OCI-M2 (cell line): Measurements from ENCODE around the gene LHX3.
"Not testable (repeated sequence)": the region's sequence is repeated elsewhere in the genome, so short reads cannot be mapped to it uniquely, and the experiment has no call there.

ENCODE experiments used
- DNase-seq: peaks from one replicate; lab custom pipeline; 2025; ENCODE audit not compliant: unreplicated experiment; lab: John Stamatoyannopoulos, UW

LHX3 gene

DNA sequence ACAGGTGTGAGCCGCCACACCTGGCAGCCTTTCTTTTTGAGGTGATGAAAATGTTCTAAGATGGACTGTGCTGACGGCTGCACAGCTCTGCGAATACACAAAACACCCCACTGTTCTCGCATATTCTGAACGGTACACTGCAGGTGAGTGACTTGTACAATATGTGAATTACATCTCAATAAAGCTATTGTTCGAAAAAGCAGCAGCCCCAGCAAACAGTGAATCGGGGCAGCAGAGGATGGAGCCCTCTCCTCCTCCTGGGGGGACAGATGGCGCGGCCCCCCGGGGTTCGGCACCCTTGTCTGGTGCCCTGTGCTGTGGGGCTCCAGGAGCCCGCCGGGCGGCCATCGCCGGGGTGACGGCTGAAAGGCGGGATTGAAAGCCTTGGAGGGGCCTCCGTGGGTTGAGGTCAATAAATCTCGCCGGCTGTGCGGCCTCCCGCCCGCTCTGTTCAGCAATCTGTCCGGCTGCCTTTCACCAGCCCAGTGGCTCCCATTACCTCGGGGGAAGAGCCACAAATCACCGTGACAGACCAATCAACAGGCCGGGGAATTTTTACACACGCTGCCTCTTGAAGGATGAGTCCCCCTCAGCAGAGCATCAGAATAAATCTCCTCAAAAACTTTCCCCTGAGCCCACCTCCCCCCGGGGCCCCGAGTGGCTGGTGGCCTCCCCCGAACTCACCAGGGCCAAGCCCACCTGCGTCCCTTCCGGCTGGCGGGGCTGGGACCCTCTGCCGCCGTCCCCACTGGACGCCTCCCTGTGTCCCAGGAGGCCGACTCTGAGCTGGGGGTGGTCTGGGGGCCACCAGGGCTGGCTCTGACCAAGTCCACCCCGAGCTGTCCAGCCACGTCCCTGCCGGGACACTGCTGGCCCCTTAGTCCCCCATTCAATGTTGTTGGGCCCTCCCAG, 48.5 kb downstream of the LHX3 start:
- no peak for DNase-seq

DNA sequence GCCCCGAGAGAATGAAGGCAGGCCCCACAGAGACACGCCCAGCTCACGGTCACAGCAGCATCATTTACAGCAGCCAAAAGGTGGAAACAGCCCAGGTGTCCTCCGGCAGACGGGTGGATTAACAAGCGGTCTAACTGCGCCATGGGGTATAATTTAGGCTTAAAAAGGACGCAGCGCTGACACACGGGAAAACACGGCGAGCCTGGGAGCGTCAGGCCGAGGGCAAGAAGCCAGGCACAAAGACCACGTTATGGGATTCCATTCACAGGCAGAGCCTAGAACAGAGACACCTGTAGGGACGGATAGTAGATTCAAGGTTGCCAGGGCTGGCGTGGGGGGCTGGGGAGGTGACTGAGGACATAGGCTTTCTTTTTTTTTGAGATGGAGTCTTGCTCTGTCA, 49.4 kb downstream of the LHX3 start:
- no peak for DNase-seq

- no peak for DNase-seq
These were observed 50.0 kb downstream of the LHX3 start for GRCh38 chr9:136154943-136155342.

GRCh38 chr9:136153381-136154065, 51.4 kb downstream of the LHX3 start:
- DNase-seq, result no peak

DNA sequence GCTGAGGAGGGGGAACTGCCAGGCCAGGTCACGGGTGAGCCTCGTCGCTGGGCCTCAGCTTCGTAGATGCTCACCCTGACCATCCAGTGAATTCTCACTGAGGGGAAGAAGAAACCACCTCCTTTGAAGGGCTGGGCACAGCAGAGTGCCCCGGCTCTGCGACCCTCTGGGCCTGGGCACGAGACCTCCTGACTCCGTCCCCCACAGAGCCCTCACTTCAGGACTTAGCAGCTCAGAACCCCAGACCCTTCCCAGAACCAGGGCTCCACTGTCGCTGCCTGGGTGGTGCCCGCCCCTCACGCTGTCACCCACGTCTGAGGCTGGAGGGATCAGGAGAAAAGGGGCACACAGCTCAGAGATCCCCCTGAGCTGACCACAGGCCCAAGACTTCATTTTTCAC, 52.0 kb downstream of the LHX3 start:
- no peak for DNase-seq

GRCh38 chr9:136152543-136152866, 52.4 kb downstream of the LHX3 start:
- no peak for DNase-seq

DNA sequence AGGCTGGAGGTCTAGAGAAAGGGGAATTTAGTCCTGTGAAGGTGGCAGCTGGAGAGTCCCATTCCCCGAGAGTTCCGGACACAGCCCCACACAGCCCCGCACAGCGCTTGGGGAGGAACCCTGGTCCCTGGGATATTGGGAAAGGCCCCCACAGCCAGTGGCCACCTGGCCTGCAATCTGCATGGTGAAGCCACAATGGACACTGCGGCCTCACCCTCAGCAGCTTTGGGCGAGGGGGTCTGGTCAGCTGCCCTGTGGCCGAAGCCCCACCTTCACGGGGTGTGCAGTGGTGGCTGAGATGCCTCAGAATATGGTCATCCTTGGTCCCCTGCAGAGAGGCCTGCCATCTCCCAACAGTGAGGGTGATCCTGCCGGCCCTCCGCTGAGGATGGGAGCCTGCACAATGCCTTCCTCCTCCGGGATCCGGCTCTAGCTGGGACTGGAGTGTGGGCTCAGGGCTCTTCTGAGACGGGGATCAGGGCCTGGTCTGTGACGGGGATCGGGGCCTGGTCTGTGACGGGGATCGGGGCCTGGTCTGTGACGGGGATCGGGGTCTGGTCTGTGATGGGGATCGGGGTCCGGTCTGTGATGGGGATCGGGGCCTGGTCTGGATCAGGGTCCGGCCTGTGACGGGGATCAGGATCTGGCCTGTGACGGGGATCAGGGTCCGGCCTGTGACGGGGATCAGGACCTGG, 52.9 kb downstream of the LHX3 start:
- DNase-seq, result no peak

DNA sequence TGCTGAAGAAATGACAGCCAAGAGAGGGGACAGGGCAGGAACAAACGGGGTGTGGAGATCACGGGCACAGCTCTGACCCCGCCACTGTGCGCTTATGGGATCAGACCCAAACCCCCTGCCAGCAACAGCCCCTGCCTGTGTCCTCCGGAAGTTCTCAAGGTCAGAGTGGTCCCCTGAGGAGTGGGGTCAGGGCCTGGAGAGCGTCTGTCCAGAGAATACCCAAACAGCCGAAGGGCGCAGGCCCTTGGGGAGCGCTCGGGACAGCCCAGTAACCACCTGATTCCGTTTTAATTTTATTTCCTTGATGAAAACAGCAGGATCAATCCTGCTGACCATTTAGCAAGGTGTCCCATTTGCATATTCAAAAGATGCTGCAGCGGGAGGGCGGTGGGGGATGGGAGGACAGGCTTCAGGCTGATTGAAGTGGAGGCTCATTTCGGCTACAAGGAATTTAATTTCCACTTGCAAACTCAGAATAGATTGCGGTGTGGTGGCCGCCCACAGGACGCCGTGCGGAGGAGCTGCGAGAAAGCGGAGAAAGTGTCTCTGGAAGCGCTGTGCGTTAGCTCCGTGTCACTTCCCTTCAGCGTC, 53.6 kb downstream of the LHX3 start:
- DNase-seq, result no peak

DNA sequence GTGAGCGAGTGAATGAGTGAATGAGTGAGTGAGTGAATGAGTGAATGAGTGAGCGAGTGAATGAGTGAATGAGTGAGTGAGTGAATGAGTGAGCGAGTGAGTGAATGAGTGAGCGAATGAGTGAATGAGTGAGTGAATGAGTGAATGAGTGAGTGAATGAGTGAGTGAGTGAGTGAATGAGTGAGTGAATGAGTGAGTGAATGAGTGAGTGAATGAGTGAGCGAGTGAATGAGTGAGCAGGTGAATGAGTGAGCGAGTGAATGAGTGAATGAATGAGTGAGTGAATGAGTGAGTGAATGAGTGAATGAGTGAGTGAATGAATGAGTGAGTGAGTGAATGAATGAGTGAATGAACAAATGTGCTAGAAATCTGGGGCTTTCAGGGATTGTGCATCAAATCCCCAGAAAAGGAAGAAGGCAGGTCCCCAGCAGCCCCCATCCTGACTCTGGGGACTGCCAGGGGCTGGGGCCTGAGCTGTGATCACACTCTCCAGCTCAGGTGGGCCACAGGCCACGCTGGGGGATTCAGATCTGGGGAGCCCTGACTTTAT, 54.2 kb downstream of the LHX3 start:
- not testable (repeated sequence) for DNase-seq

DNA sequence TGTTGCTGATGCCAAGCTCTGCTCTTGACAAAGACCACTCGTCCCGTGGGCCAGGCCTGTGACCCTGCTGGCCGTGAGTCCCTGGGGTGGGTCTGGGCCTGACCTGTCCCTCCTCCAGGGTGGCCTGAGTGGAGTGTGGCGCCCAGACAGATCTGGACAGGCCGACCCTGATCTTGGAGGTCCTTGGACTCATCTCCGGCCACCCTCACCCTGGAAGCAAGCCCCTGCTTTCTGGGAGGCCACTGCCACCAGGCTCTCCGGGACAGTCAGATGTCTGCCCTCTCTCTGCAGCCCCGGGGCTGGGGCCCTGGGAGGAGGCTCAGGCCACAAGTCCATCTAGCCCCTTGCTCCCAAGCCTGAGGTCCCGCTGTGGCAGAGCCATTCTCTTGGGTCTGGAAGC, 55.1 kb downstream of the LHX3 start:
- DNase-seq, result no peak

DNA sequence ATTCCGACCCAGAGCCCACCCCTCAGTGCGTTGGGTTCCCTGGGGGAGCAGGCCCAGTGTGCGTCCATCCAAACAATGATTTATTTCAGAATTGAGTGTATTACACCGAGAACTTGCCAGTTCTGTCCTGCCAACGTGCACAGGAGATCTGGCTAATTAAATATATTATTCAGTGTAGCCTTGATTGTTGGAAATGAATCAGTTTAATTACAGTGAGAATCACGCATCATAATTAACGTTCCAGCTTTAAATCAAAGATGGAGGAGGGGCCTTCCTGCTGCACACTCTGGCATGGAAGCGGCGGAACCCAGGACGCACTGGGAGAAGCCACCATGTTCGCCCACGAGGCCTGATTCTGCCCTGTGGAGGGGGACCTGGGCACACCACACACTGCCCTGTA, 55.6 kb downstream of the LHX3 start:
- DNase-seq, result no peak

DNA sequence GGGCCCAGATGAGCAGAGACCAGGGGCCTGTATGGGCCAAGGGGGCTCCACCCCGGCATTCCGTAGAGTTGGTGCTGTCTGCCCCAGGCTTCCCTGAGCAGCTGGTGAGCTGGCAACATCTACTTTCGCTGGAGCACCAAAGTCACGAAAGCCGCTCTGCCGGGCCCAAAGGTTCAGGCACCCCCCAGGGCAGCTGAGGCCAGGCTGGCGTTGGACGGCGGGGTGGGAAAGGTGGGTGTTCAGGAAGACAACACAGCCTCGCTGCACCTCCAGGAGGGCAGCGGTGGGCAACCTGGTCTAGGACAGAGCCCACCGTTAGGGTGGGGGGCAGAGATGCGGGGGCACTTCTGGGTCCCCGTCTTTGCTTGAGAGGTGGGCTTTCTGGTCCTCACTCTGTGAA, 56.2 kb downstream of the LHX3 start:
- DNase-seq, result no peak

- DNase-seq, result no peak
These were observed 56.8 kb downstream of the LHX3 start for GRCh38 chr9:136147890-136148714.

DNA sequence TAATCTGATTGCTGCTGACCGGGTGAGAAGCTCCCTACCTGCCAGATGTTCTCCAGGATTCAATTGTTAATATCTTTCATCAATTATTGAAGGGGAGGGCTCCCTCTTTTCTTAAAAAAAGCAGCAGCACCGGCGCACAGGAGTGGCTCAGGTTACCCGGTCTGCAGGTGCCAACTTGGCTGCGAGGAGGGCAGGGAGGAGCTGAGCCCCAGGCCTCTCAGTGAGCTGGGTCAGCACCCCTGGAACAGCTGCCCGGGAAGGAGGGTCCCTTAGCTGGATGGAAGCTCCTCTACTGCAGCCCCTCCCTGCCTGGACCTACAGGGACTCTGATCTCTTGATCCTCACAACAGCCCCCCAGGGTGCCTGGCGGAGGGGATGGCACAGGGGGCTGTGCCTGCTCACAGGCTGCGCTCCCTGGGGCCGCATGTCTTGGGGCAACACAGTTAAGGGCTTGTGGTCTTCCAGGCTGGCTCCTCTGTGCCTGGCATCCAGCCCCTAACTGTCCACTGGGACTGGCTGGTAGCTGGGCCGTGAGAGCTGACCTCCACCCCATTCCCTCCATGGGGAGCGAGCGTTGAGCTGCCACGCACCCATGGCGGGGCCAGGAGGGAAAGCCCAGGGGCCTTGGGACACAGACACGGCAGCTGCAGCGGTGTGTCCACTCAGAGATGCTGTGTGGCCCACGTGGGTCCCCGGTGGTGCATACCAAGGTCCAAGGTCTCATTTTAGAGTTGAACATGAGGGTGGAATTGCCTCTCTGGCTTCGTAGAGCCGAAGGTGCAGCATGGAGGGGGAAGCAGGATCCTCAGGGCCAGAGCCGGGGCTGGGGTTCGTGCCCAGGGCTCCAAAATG, 57.7 kb downstream of the LHX3 start:
- DNase-seq, result no peak
